Neural crest cell (in vitro differentiated cells): ENCODE data around the gene CRIM1. TPM values are rescaled to one million over a fixed set of nuclear protein-coding genes. Genes with fewer than 3 reads are reported as not detected.
A peak's percentile ranks its signal among the peaks of the same experiment; 100 is the strongest.

Source experiments
- DNase-seq: peaks from one replicate; pipeline ENCODE4 v3.0.0; 2021; ENCODE audit warnings: low read depth, mixed read lengths, low spot score
- H3K27ac Mint-ChIP-seq: one replicate; pipeline ENCODE4 v1.8.0; 2021; ENCODE audit warnings: mild to moderate bottlenecking, mixed read lengths; ENCODE audit not compliant: unreplicated experiment
- H3K27me3 Mint-ChIP-seq: 2 replicates; pipeline ENCODE4 v1.8.0; 2021; ENCODE audit warnings: low read depth, mild to moderate bottlenecking, mixed read lengths
- H3K36me3 Mint-ChIP-seq: 2 replicates; pipeline ENCODE4 v1.8.0; 2021; ENCODE audit warnings: low read depth, mild to moderate bottlenecking, mixed read lengths
- H3K4me1 Mint-ChIP-seq: 2 replicates; pipeline ENCODE4 v1.8.0; 2021; ENCODE audit warnings: mixed read lengths
- H3K4me3 Mint-ChIP-seq: one replicate; pipeline ENCODE4 v1.8.0; 2021; ENCODE audit warnings: mild to moderate bottlenecking, mixed read lengths
- H3K9me3 Mint-ChIP-seq: 2 replicates; pipeline ENCODE4 v1.8.0; 2021; ENCODE audit warnings: mixed read lengths
- CTCF ChIP-seq: fragments of 200-600 bp; sonication (generic); conservative IDR thresholded peaks from 2 replicates; pipeline ENCODE4 v1.5.0; 2021; ENCODE audit warnings: antibody characterized with exemption, mild to moderate bottlenecking
- total RNA-seq: library from RNA; stranded (reverse); gene quantifications from 2 replicates; pipeline ENCODE4 v1.2.1, GENCODE V29; 2021

Gene CRIM1
- total RNA-seq, 1 donor from 2014 or later = 13.8 TPM

GRCh38 chr2:36445185-36445866, 89.7 kb downstream of the CRIM1 start:
- no peak for TF ChIP-seq CTCF
- DNase-seq = no peak
- H3K4me3 Mint-ChIP-seq = no peak overlapping the region
- peaks cover 6% of the 10 kb centered on the region for H3K4me1 Mint-ChIP-seq
- H3K27me3 Mint-ChIP-seq = no peaks in the 10 kb centered on the region
- H3K9me3 Mint-ChIP-seq = no peaks in the 10 kb centered on the region
- H3K36me3 Mint-ChIP-seq = peaks cover 11% of the 10 kb centered on the region
- H3K27ac Mint-ChIP-seq = no peak overlapping the region

- no peak for TF ChIP-seq CTCF
- DNase-seq = no peak
- peaks cover 11% of the 10 kb centered on the region for H3K36me3 Mint-ChIP-seq
- no peaks in the 10 kb centered on the region for H3K27me3 Mint-ChIP-seq
- no peak overlapping the region for H3K4me3 Mint-ChIP-seq
- H3K9me3 Mint-ChIP-seq = no peaks in the 10 kb centered on the region
- H3K4me1 Mint-ChIP-seq = peaks cover 6% of the 10 kb centered on the region
- no peak overlapping the region for H3K27ac Mint-ChIP-seq
Measured at GRCh38 chr2:36446294-36446693, 90.7 kb downstream of the CRIM1 start.

GRCh38 chr2:36449213-36449612, 93.6 kb downstream of the CRIM1 start:
- Mint-ChIP-seq H3K27me3 (no peaks in the 10 kb centered on the region), H3K36me3 (peaks cover 7% of the 10 kb centered on the region), H3K4me3 (no peak overlapping the region), H3K27ac (no peak overlapping the region), H3K9me3 (no peaks in the 10 kb centered on the region), H3K4me1 (no peaks in the 10 kb centered on the region)
- no peak for TF ChIP-seq CTCF
- no peak for DNase-seq

- no peak for TF ChIP-seq CTCF
- H3K4me1 Mint-ChIP-seq = no peaks in the 10 kb centered on the region
- H3K27ac Mint-ChIP-seq = peak overlapping the region; percentile 38
- no peaks in the 10 kb centered on the region for H3K27me3 Mint-ChIP-seq
- no peak for DNase-seq
- H3K9me3 Mint-ChIP-seq = no peaks in the 10 kb centered on the region
- no peak overlapping the region for H3K4me3 Mint-ChIP-seq
- peaks cover 3% of the 10 kb centered on the region for H3K36me3 Mint-ChIP-seq
Measured at GRCh38 chr2:36449943-36450392, 94.4 kb downstream of the CRIM1 start.

GRCh38 chr2:36450466-36451196, 95.1 kb downstream of the CRIM1 start:
- no peaks in the 10 kb centered on the region for H3K9me3 Mint-ChIP-seq
- H3K36me3 Mint-ChIP-seq = no peaks in the 10 kb centered on the region
- H3K27ac Mint-ChIP-seq = peak overlapping the region; percentile 38
- H3K4me3 Mint-ChIP-seq = no peak overlapping the region
- no peak for TF ChIP-seq CTCF
- DNase-seq = no peak
- no peaks in the 10 kb centered on the region for H3K27me3 Mint-ChIP-seq
- H3K4me1 Mint-ChIP-seq = no peaks in the 10 kb centered on the region
